A549 (cell line): ENCODE data around the gene GSK3B. TPM values are rescaled to one million over a fixed set of nuclear protein-coding genes. Genes with fewer than 3 reads are reported as not detected.

ENCODE experiments used
- ATAC-seq, 2 experiments: fragments of 200-7000 bp in 1 of 2; fragments of >200 bp in 1 of 2; cut with Nextera tagmentation in 1 of 2; cut with Tn5 transposase in 1 of 2; 3 replicates each; pipeline versions ENCODE4 v1.8.0 to v1.9.1; 2018 to 2020; ENCODE audit warnings: mild to moderate bottlenecking in 1 of 2, moderate library complexity in 1 of 2
- CTCF ChIA-PET: fragments of 300-600 bp; sonication (Branson Sonifier 250); formaldehyde crosslinking; extraction: SDS; loops from one replicate; lab custom pipeline; 2021; ENCODE audit warnings: antibody characterized with exemption, inconsistent platforms; lab: Yijun Ruan, JAX
- POLR2A ChIA-PET: fragments of 350-600 bp; formaldehyde crosslinking; extraction: SDS; loops from one replicate; lab custom pipeline; 2021; ENCODE audit warnings: antibody characterized with exemption, inconsistent platforms; lab: Yijun Ruan, JAX
- DNase-seq, 2 experiments: peaks; one replicate each; pipeline versions ENCODE4 v3.0.0 to v3.0.0-alpha.2; 2011 to 2016; ENCODE audit warnings: low read depth in 1 of 2, low spot score in 1 of 2
- FAIRE-seq: peaks from 2 replicates; lab custom pipeline; 2011; peaks lifted over from hg19 to GRCh38; lab: Jason Lieb, UNC
- H3K27ac ChIP-seq, 2 experiments: fragments of >200 bp; sonication (Bioruptor Twin); formaldehyde crosslinking; 3 replicates each; pipeline ENCODE4 v1.5.1; 2016 to 2017
- H3K4me1 ChIP-seq: fragments of >200 bp; sonication (Bioruptor Twin); formaldehyde crosslinking; 3 replicates; pipeline ENCODE4 v1.6.1; 2016
- H3K4me2 ChIP-seq: fragments of >200 bp; sonication (Bioruptor Twin); formaldehyde crosslinking; 3 replicates; pipeline ENCODE4 v1.6.1; 2016
- H3K4me3 ChIP-seq: fragments of >200 bp; sonication (Bioruptor Twin); formaldehyde crosslinking; 3 replicates; pipeline ENCODE4 v1.5.1; 2016
- H3K9me3 ChIP-seq: fragments of >200 bp; sonication (Bioruptor Twin); formaldehyde crosslinking; 3 replicates; pipeline ENCODE4 v1.6.1; 2016
- CBX2 ChIP-seq: fragments of 200-600 bp; sonication (generic); IDR thresholded peaks from 2 replicates; pipeline ENCODE4 v1.6.1; 2016; ENCODE audit warnings: low read depth, mild to moderate bottlenecking, borderline replicate concordance
- EHF ChIP-seq: fragments of 250-450 bp; sonication (Bioruptor Pico); IDR thresholded peaks from 2 replicates; pipeline ENCODE4 v1.5.0; 2020; ENCODE audit warnings: mild to moderate bottlenecking
- FOSL2 ChIP-seq, 2 experiments: fragments of 450-650 bp in 1 of 2; fragments of >200 bp in 1 of 2; sonication (Bioruptor Twin) in 1 of 2; formaldehyde crosslinking; IDR thresholded peaks; 2 replicates each; pipeline versions ENCODE4 v1.5.0 to v1.6.1; 2016 to 2020; ENCODE audit warnings: mild to moderate bottlenecking in 1 of 2, moderate library complexity in 1 of 2
- FOXS1 ChIP-seq: fragments of 250-450 bp; sonication (Bioruptor Pico); IDR thresholded peaks from 2 replicates; pipeline ENCODE4 v1.5.0; 2020; ENCODE audit warnings: mild to moderate bottlenecking, moderate library complexity
- HEYL ChIP-seq: fragments of 250-450 bp; sonication (Bioruptor Pico); IDR thresholded peaks from 2 replicates; pipeline ENCODE4 v1.8.0; 2021; ENCODE audit warnings: mild to moderate bottlenecking, moderate library complexity
- HOXB13 ChIP-seq: fragments of 250-450 bp; sonication (Bioruptor Pico); IDR thresholded peaks from 2 replicates; pipeline ENCODE4 v1.5.0; 2020; ENCODE audit warnings: low read depth, mild to moderate bottlenecking, moderate library complexity
- JUNB ChIP-seq: fragments of >200 bp; sonication (Bioruptor Twin); formaldehyde crosslinking; IDR thresholded peaks from 2 replicates; pipeline ENCODE4 v1.6.1; 2016
- MAFK ChIP-seq: fragments of 450-650 bp; IDR thresholded peaks from 2 replicates; pipeline ENCODE4 v1.6.1; 2014; ENCODE audit not compliant: partially characterized antibody
- NR3C1 ChIP-seq: fragments of >200 bp; sonication (Bioruptor Twin); formaldehyde crosslinking; IDR thresholded peaks from 3 replicates; pipeline ENCODE4 v1.6.1; 2017
- POLR2A ChIP-seq: IDR thresholded peaks from 2 replicates; pipeline ENCODE4 v1.6.1; 2012; ENCODE audit warnings: mild to moderate bottlenecking, low read length
- RCOR1 ChIP-seq: fragments of 150-350 bp; IDR thresholded peaks from 2 replicates; pipeline ENCODE4 v1.6.1; 2014; ENCODE audit warnings: antibody characterized with exemption, low read length, low read depth
- RNF2 ChIP-seq: fragments of 200-600 bp; sonication (generic); IDR thresholded peaks from 2 replicates; pipeline ENCODE4 v1.6.1; 2016; ENCODE audit warnings: low read depth, mild to moderate bottlenecking, antibody characterized with exemption, moderate library complexity, borderline replicate concordance
- SMC3 ChIP-seq: fragments of >200 bp; sonication (Bioruptor Twin); formaldehyde crosslinking; IDR thresholded peaks from 3 replicates; pipeline ENCODE4 v1.6.1; 2018; ENCODE audit warnings: inconsistent platforms
- SREBF2 ChIP-seq: fragments of 450-650 bp; IDR thresholded peaks from 2 replicates; pipeline ENCODE4 v1.6.1; 2014; ENCODE audit warnings: mild to moderate bottlenecking, moderate library complexity
- ZSCAN20 ChIP-seq: fragments of 250-450 bp; sonication (Bioruptor Pico); IDR thresholded peaks from 2 replicates; pipeline ENCODE4 v1.8.0; 2022; ENCODE audit warnings: mild to moderate bottlenecking, moderate library complexity
- WGBS: methylation state at CpG from one replicate; pipeline ENCODE4 v1.1.6; 2017; ENCODE audit errors: missing lambda C conversion rate; 5-methylcytosine and 5-hydroxymethylcytosine counted together
- polyA plus RNA-seq, 4 experiments: library from polyadenylated mRNA; depleted of rRNA in 3 of 4; stranded (reverse); fragments of >200 nt; fragmentation: RNase III in 1 of 4; extraction: RNeasy Plus Mini Kit Qiagen cat#74134 plus additional on column Dnase treatment in 1 of 4; gene quantifications; 2 replicates in 3 of 4; 3 replicates in 1 of 4; pipeline ENCODE4 v1.2.3, GENCODE V29; 2011 to 2017
- TF ChIP-seq, protein P1 (sequence below): fragments of 250-450 bp; sonication (Bioruptor Pico); IDR thresholded peaks from 2 replicates; pipeline ENCODE4 v1.5.0; 2021; ENCODE audit warnings: mild to moderate bottlenecking, moderate library complexity, borderline replicate concordance
- TF ChIP-seq, protein P2 (sequence below): fragments of >200 bp; sonication (Bioruptor Twin); formaldehyde crosslinking; IDR thresholded peaks from 3 replicates; pipeline ENCODE4 v1.5.1; 2016
- TF ChIP-seq, protein P3 (sequence below): IDR thresholded peaks from 2 replicates; pipeline ENCODE4 v1.6.1; 2012; ENCODE audit warnings: low read depth, borderline replicate concordance
- TF ChIP-seq, protein P4 (sequence below): fragments of 150-350 bp; IDR thresholded peaks from 2 replicates; pipeline ENCODE4 v1.6.1; 2014; ENCODE audit warnings: low read depth, mild to moderate bottlenecking, low read length
- TF ChIP-seq, protein P5 (sequence below): fragments of 250-450 bp; sonication (Bioruptor Pico); IDR thresholded peaks from 2 replicates; pipeline ENCODE4 v1.5.0; 2020; ENCODE audit warnings: low read depth, mild to moderate bottlenecking, moderate library complexity

Gene GSK3B
- polyA plus RNA-seq, 2 of the 4 experiments (the other 2 are of a cell fraction): 30.0 to 49.8 TPM

DNA sequence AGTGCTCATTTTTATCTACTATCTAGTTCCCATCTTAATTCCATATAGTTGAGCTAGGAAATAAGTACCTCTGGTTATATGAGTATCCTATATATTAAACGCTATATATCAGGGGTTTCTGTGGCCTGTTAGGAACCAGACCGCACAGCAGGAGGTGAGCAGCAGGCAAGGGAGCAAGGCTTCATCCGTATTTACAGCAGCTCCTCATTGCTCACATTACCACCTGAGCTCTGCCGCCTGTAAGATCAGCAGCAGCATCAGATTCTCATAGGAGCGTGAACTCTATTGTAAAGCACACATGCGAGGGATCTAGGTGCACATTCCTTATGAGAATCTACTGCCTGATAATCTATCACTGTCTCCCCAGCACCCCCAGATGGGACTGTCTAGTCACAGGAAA, 23.0 kb downstream of the GSK3B start:
- no peak for DNase-seq
- Histone ChIP-seq H3K4me3 (no peak overlapping the region), H3K4me1 (peaks cover 17% of the 10 kb centered on the region; the same call in 2 of the 3 replicates), H3K4me2 (no peak overlapping the region), H3K27ac (no peak overlapping the region), H3K9me3 (no peaks in the 10 kb centered on the region)
- ChIA-PET POLR2A (no interaction called here), CTCF (interaction anchor here (0.8 to 0.9 kb wide), 2 partner anchors 60 to 178 kb away, joined by 3 read pairs; no protein-coding TSS in a partner anchor)
- TF ChIP-seq, protein P1, sequence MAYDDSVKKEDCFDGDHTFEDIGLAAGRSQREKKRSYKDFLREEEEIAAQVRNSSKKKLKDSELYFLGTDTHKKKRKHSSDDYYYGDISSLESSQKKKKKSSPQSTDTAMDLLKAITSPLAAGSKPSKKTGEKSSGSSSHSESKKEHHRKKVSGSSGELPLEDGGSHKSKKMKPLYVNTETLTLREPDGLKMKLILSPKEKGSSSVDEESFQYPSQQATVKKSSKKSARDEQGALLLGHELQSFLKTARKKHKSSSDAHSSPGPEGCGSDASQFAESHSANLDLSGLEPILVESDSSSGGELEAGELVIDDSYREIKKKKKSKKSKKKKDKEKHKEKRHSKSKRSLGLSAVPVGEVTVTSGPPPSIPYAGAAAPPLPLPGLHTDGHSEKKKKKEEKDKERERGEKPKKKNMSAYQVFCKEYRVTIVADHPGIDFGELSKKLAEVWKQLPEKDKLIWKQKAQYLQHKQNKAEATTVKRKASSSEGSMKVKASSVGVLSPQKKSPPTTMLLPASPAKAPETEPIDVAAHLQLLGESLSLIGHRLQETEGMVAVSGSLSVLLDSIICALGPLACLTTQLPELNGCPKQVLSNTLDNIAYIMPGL: no peak
- no peak for TF ChIP-seq RNF2
- no peak for TF ChIP-seq POLR2A
- ATAC-seq: no peak
- FAIRE-seq: no peak
- 91% methylated on average over 6 of the region's 6 CpGs for WGBS

DNA sequence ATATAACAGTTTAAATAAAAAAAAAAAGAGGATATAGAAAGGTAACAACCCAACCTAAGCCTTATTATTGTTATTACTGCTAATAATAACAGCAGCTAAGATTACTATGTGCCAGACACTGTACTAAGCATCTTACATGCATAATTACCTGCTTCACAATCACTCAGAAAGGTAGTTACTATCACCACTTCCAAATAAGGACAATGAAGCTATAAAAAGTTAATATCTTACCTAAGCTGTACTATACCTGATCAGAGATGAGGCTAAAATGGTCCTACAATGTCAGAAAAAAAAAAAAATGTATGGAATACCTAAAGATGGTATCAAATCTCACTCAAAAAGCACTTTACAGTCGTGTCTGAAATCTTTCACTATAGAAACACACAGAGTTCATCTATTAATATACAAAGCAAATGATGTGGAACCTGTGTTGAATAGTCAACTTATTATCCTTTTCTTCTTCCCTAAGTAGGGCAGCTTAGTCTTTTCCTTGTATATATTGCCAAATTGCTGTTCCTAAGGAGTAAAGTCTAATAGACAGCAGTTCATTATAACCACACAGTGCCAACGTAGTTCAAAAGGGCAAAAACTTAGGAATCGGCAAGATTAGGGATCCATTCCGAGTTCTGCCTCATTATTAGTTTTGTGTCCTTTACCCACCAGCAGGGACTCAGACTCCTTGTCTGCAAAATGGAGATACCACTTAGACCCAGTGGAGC, 23.8 kb downstream of the GSK3B start:
- Histone ChIP-seq H3K9me3 (no peaks in the 10 kb centered on the region), H3K27ac (no peak overlapping the region), H3K4me1 (peaks cover 17% of the 10 kb centered on the region; the same call in 2 of the 3 replicates), H3K4me3 (no peak overlapping the region)
- 81% methylated on average over 4 of the region's 4 CpGs for WGBS
- ChIA-PET CTCF (interaction anchor here (0.6 to 0.9 kb wide), 2 partner anchors 16 to 59 kb away, joined by 3 to 4 read pairs; no protein-coding TSS in a partner anchor), POLR2A (no interaction called here)
- no peak for FAIRE-seq
- no peak for ATAC-seq
- no peak for DNase-seq
- TF ChIP-seq EHF (CRISPR knock-in tag): no peak
- TF ChIP-seq, protein P2, sequence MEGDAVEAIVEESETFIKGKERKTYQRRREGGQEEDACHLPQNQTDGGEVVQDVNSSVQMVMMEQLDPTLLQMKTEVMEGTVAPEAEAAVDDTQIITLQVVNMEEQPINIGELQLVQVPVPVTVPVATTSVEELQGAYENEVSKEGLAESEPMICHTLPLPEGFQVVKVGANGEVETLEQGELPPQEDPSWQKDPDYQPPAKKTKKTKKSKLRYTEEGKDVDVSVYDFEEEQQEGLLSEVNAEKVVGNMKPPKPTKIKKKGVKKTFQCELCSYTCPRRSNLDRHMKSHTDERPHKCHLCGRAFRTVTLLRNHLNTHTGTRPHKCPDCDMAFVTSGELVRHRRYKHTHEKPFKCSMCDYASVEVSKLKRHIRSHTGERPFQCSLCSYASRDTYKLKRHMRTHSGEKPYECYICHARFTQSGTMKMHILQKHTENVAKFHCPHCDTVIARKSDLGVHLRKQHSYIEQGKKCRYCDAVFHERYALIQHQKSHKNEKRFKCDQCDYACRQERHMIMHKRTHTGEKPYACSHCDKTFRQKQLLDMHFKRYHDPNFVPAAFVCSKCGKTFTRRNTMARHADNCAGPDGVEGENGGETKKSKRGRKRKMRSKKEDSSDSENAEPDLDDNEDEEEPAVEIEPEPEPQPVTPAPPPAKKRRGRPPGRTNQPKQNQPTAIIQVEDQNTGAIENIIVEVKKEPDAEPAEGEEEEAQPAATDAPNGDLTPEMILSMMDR: no peak
- TF ChIP-seq, protein P3, sequence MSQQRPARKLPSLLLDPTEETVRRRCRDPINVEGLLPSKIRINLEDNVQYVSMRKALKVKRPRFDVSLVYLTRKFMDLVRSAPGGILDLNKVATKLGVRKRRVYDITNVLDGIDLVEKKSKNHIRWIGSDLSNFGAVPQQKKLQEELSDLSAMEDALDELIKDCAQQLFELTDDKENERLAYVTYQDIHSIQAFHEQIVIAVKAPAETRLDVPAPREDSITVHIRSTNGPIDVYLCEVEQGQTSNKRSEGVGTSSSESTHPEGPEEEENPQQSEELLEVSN: no peak
- TF ChIP-seq, protein P4, sequence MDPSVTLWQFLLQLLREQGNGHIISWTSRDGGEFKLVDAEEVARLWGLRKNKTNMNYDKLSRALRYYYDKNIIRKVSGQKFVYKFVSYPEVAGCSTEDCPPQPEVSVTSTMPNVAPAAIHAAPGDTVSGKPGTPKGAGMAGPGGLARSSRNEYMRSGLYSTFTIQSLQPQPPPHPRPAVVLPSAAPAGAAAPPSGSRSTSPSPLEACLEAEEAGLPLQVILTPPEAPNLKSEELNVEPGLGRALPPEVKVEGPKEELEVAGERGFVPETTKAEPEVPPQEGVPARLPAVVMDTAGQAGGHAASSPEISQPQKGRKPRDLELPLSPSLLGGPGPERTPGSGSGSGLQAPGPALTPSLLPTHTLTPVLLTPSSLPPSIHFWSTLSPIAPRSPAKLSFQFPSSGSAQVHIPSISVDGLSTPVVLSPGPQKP: no peak
- no peak for TF ChIP-seq CBX2
- TF ChIP-seq SMC3: no peak
- TF ChIP-seq FOSL2 (IDR thresholded peaks at IDR 0.05): no peak
- TF ChIP-seq FOSL2 (CRISPR knock-in tag; IDR thresholded peaks at IDR 0.05): no peak
- TF ChIP-seq FOXS1 (CRISPR knock-in tag): no peak
- TF ChIP-seq, protein P5, sequence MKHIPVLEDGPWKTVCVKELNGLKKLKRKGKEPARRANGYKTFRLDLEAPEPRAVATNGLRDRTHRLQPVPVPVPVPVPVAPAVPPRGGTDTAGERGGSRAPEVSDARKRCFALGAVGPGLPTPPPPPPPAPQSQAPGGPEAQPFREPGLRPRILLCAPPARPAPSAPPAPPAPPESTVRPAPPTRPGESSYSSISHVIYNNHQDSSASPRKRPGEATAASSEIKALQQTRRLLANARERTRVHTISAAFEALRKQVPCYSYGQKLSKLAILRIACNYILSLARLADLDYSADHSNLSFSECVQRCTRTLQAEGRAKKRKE (CRISPR knock-in tag): no peak
- TF ChIP-seq NR3C1: no peak
- no peak for TF ChIP-seq ZSCAN20 (CRISPR knock-in tag)
- no peak for TF ChIP-seq HEYL (CRISPR knock-in tag)
- TF ChIP-seq MAFK: no peak
- no peak for TF ChIP-seq RCOR1
- TF ChIP-seq SREBF2: no peak
- TF ChIP-seq JUNB: no peak
- TF ChIP-seq HOXB13 (CRISPR knock-in tag): no peak
- TF ChIP-seq, all 56 proteins: peak for 0
- H3K4me2 ChIP-seq: no peak overlapping the region
